GM12872 (cell line): ENCODE data around the gene TP73.

Source experiments
- CTCF ChIP-seq: IDR thresholded peaks from 3 replicates; pipeline ENCODE4 v1.5.1; 2011; ENCODE audit warnings: low read depth, mild to moderate bottlenecking, low read length, moderate library complexity; ENCODE audit not compliant: insufficient read depth

The TP73 gene

DNA sequence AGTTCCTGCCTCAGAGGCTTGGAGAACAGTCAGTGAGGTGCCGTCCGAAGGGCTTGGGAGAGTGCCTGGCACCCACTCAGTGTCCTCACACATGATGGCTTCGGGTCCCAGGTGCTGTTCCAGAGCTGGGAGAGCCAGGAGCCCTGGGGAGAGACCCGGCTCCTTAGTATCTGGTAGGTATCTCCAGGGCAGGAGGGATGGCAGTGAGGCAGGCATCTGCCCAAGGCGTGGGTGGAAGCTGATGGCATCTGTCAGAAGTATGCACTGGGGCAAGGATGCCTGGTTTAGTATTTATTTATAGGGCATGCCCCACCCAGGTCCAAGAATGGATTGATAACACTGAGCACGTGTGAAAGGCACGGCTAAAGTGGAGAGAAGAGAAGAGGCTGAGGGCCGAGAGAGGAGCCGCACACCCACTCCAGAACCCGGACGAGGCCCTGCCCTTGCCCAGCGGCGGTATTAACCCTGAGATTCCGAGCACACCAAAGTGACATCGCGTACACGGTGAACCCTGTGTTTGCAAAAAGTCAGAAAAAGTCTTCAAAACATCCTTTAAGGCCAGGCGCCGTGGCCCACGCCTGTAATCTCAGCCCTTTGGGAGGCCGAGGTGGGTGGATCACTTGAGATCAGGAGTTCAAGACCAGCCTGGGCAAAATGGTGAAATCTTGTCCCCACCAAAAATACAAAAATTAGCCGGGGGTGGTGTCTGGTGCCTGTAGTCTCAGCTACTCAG is 2.4 kb downstream of the TP73 start:
- TF ChIP-seq CTCF: no peak

DNA sequence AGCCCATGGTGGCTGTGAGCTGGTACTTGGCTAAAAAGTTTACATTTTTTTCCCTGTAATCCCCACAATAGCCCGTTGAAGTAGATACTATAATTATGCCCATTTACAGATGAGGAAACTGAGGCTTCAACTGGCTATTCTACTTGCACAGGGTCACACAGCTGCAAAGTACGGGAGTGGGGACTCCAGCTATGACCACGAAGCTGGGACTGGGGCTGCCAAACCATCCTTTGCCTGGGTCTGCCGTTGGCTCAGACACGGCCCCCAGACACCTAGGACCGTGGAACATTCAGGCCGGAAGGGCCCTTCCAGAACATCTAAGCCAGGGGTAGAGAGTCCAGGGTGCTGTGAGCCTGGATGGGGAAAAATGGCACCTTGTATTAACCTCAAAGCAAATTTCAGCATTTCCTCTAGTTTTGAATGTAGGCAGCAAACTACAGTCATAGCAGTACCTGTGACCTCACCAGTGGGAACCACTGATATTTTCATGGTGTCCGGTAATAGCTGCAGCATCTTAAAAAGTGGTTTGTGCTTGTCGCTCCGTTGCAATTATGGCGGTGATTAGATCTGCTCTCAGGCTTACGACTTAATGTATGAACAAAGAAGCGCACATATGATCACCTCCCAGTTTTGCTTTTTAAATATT is 4.3 kb downstream of the TP73 start:
- TF ChIP-seq CTCF: no peak

DNA sequence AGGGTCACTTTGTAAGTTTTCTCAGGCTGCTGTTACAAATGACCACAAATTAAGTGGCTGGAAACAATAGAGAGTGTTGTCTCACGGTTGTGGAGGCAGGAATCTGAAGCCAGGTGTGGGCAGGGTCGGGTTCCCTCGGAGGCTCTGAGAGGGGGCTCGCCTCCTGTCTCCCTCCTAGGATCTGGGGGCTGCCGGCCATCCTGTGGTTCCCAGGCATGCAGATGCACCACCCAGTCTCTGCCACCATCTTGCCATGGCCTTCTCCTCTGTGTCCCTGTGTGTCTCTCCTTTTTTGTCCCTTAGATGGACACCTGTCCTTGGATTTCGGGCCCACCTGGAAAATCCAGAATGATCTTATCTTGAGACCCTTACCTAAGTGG is 4.8 kb downstream of the TP73 start:
- no peak for TF ChIP-seq CTCF

- TF ChIP-seq CTCF: no peak
Observed at GRCh38 chr1:3657578-3658230, 5.4 kb downstream of the TP73 start.

DNA sequence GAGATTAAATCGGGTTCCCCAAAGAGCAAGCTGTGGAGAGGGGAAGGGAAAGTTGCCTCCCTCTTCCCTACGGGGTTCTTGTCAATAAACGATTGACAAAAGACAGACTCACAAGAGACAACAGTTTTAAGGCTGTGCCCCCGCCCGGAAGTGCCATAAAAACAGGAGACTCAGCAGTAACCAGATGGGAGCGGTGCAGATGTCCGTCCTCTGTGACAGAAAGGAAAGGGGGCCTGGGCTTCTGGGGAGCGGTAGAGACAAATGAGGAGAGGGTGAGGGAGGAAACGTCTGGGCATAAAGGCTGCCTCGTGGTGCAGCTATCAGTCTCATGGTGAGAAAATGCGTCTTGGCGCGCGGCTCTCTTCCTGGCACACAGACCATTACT is 5.9 kb downstream of the TP73 start:
- TF ChIP-seq CTCF: no peak

DNA sequence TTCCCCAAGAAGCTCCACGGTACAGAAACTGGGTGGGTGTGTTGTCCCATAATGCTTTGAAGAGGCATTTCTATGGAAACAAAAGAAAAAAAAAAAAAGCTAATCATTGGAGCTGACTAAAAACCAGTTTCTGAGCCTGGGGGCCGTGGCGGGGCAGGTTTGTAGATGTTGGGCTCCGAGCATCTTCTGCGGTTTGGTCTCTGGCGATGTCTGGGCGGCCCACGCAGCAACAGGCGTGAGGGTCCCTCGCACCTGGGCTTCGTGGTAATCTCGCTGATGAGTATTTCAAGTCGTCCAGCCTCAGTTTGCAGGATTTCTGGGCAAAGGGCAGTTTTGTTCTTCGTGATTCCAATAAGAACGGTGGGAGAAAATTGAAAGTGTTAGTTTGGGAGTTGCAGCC is 6.8 kb downstream of the TP73 start:
- TF ChIP-seq CTCF: no peak

GRCh38 chr1:3660704-3661103 is 8.4 kb downstream of the TP73 start:
- TF ChIP-seq CTCF: no peak
